Liver (tissue), 9 donors: Measurements from ENCODE around the gene TCEA2. TPM values are rescaled to one million over a fixed set of nuclear protein-coding genes. Genes with fewer than 3 reads are reported as not detected.

ENCODE experiments used
- DNase-seq: peaks from one replicate; pipeline ENCODE4 v3.0.0-alpha.2; 2017; ENCODE audit warnings: low spot score
- H3K27ac ChIP-seq, 2 donors: one replicate each; pipeline ENCODE4 v1.7.0; 2013; ENCODE audit warnings: inconsistent platforms in 2 of 2, low read length in 2 of 2, control low read depth in 1 of 2, low read depth in 1 of 2, mild to moderate bottlenecking in 1 of 2
- H3K27me3 ChIP-seq, 4 donors: one replicate each; pipeline versions ENCODE4 v1.6.1 to v1.7.0; 2013; ENCODE audit warnings: low read length in 3 of 4, inconsistent platforms in 1 of 4, mild to moderate bottlenecking in 1 of 4, moderate library complexity in 1 of 4; ENCODE audit not compliant: control insufficient read depth in 4 of 4, insufficient read depth in 4 of 4
- H3K36me3 ChIP-seq, 4 donors: one replicate each; pipeline versions ENCODE4 v1.6.1 to v1.7.0; 2013; ENCODE audit warnings: low read length in 3 of 4, mild to moderate bottlenecking in 3 of 4, low read depth in 1 of 4, moderate library complexity in 1 of 4; ENCODE audit not compliant: control insufficient read depth in 4 of 4, insufficient read depth in 3 of 4
- H3K4me1 ChIP-seq, 4 donors: one replicate each; pipeline versions ENCODE4 v1.6.1 to v1.7.0; 2013; ENCODE audit warnings: low read length in 3 of 4, mild to moderate bottlenecking in 3 of 4, moderate library complexity in 1 of 4; ENCODE audit not compliant: control insufficient read depth in 4 of 4, insufficient read depth in 4 of 4
- H3K4me3 ChIP-seq, 3 donors: one replicate each; pipeline versions ENCODE4 v1.6.1 to v1.7.0; 2013; ENCODE audit warnings: low read length in 3 of 3, control low read depth in 1 of 3, low read depth in 1 of 3, mild to moderate bottlenecking in 1 of 3
- H3K9ac ChIP-seq, 2 donors: one replicate each; pipeline ENCODE4 v1.7.0; 2013; ENCODE audit warnings: low read length in 2 of 2, mild to moderate bottlenecking in 2 of 2, moderate library complexity in 2 of 2, control low read depth in 1 of 2, low read depth in 1 of 2
- H3K9me3 ChIP-seq, 4 donors: one replicate each; pipeline versions ENCODE4 v1.6.1 to v1.7.0; 2013; ENCODE audit warnings: low read length in 3 of 4; ENCODE audit not compliant: control insufficient read depth in 4 of 4
- CTCF ChIP-seq: fragments of 150-350 bp; IDR thresholded peaks from 2 replicates; pipeline ENCODE4 v1.5.1; 2017; ENCODE audit warnings: improper control_type of control experiment, low read depth, low read length; ENCODE audit not compliant: missing input control
- EGR1 ChIP-seq, 2 donors: IDR thresholded peaks; 2 replicates each; pipeline ENCODE4 v1.6.1; 2016 to 2018; ENCODE audit warnings: antibody characterized with exemption in 2 of 2, low read depth in 2 of 2
- FOXA1 ChIP-seq: IDR thresholded peaks from 2 replicates; pipeline ENCODE4 v1.6.1; 2016; ENCODE audit warnings: antibody characterized with exemption
- FOXA2 ChIP-seq: IDR thresholded peaks from 2 replicates; pipeline ENCODE4 v1.6.1; 2016; ENCODE audit warnings: antibody characterized with exemption
- GABPA ChIP-seq, 2 donors: IDR thresholded peaks in 1 of 2; conservative IDR thresholded peaks in 1 of 2; 2 replicates each; pipeline ENCODE4 v1.6.1; 2016; ENCODE audit warnings: antibody characterized with exemption in 2 of 2, mild to moderate bottlenecking in 1 of 2, moderate library complexity in 1 of 2
- HNF4A ChIP-seq, 2 donors: conservative IDR thresholded peaks; 2 replicates each; pipeline ENCODE4 v1.6.1; 2016; ENCODE audit warnings: antibody characterized with exemption in 2 of 2, mild to moderate bottlenecking in 2 of 2
- HNF4G ChIP-seq: IDR thresholded peaks from 2 replicates; pipeline ENCODE4 v1.6.1; 2016; ENCODE audit warnings: antibody characterized with exemption
- JUND ChIP-seq, 2 donors: IDR thresholded peaks; 2 replicates each; pipeline ENCODE4 v1.6.1; 2016; ENCODE audit warnings: antibody characterized with exemption in 2 of 2
- NR2F2 ChIP-seq: IDR thresholded peaks from 2 replicates; pipeline ENCODE4 v1.6.1; 2016; ENCODE audit warnings: antibody characterized with exemption
- RAD21 ChIP-seq, 2 donors: IDR thresholded peaks; 2 replicates each; pipeline ENCODE4 v1.6.1; 2016; ENCODE audit warnings: antibody characterized with exemption in 2 of 2, mild to moderate bottlenecking in 2 of 2
- REST ChIP-seq: IDR thresholded peaks from 2 replicates; pipeline ENCODE4 v1.6.1; 2016; ENCODE audit warnings: antibody characterized with exemption, mild to moderate bottlenecking
- RXRA ChIP-seq, 2 donors: IDR thresholded peaks; 2 replicates each; pipeline ENCODE4 v1.6.1; 2017 to 2018; ENCODE audit warnings: antibody characterized with exemption in 2 of 2, mild to moderate bottlenecking in 1 of 2
- SP1 ChIP-seq: IDR thresholded peaks from 2 replicates; pipeline ENCODE4 v1.6.1; 2018; ENCODE audit warnings: antibody characterized with exemption, mild to moderate bottlenecking
- TAF1 ChIP-seq: conservative IDR thresholded peaks from 2 replicates; pipeline ENCODE4 v1.6.1; 2016; ENCODE audit warnings: antibody characterized with exemption, mild to moderate bottlenecking
- YY1 ChIP-seq: IDR thresholded peaks from 2 replicates; pipeline ENCODE4 v1.6.1; 2016; ENCODE audit warnings: antibody characterized with exemption, mild to moderate bottlenecking
- WGBS: extraction: QIAGEN DNeasy Blood & Tissue Kit; methylation state at CpG from one replicate; pipeline ENCODE4 v1.1.7; 2013; 5-methylcytosine and 5-hydroxymethylcytosine counted together
- polyA plus RNA-seq, 2 donors: library from polyadenylated mRNA; stranded (reverse) in 1 of 2; unstranded in 1 of 2; fragments of 200-250 nt in 1 of 2; fragments of >200 nt in 1 of 2; fragmentation: Nextera tagmentation in 1 of 2; extraction: Ambion mirVana in 1 of 2; gene quantifications; one replicate each; pipeline versions ENCODE4 v1.2.1 to v1.2.3, GENCODE V29; 2013 to 2015
- total RNA-seq, 2 donors: library from RNA; depleted of rRNA; stranded (reverse); fragments of >200 nt; gene quantifications; one replicate each; pipeline ENCODE4 v1.2.3, GENCODE V29; 2014
- TF ChIP-seq, protein P1 (sequence below): IDR thresholded peaks from 2 replicates; pipeline ENCODE4 v1.6.1; 2016; ENCODE audit warnings: antibody characterized with exemption
- TF ChIP-seq, protein P2 (sequence below): IDR thresholded peaks from 2 replicates; pipeline ENCODE4 v1.6.1; 2016; ENCODE audit warnings: antibody characterized with exemption
- TF ChIP-seq, protein P3 (sequence below): IDR thresholded peaks from 2 replicates; pipeline ENCODE4 v1.6.1; 2016; ENCODE audit warnings: antibody characterized with exemption
- donor health status: healthy.
- donor health status: healthy.
- donor health status: healthy.
- donor health status: healthy.
- donor health status: healthy.

Gene TCEA2
- total and polyA plus RNA-seq, 4 donors = 4.6 to 22.6 (median 11.8) TPM

GRCh38 chr20:64106435-64106961 is 43.5 kb downstream of the TCEA2 start (continued):
- TF ChIP-seq, protein P1, sequence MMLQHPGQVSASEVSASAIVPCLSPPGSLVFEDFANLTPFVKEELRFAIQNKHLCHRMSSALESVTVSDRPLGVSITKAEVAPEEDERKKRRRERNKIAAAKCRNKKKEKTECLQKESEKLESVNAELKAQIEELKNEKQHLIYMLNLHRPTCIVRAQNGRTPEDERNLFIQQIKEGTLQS = no peak
- TF ChIP-seq TAF1 = no peak

DNA sequence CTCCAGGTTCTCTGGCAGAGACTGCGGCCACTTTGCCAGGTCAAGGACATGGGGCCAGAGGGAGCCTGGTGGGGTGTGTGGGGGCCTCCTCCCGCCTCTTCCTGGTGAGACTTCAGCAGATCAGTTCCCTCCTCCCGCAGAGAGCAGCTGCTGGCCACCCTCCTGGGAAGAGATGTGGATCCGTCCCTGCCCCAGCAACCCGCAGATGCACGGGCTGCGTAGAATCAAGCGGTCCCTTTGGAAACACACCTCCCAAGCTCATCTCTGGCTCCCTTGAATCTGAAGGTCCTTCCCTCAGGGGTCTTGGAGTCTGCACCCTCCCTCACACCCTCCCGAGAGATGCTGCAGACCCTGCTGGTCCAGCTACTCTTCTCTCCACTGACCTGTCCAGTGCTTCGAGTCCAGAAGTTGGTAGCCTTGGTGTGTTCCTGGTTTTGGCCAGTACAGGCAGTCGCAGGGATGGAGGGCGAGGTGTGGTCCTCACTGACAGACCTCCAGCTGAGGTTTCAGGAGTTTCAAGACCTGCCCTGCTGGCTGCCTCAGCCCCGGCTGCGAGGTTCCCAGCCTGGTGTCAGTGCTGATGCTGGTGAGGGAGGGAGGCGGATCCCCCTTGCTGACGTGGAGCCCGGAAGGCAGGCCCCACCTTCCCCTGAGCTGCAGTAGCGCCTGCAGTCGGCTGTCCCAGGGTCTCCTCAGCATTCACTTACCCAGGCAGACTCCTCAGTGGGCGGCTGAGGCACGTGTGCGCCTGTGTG is 44.2 kb downstream of the TCEA2 start, which contains the start of gene NPBWR2:
Gene NPBWR2 (minus strand): TSS at position 585 of the 755 bp plus-strand sequence. CDS start 734 bp downstream, outside the sequence.
- H3K27me3 ChIP-seq = peaks cover 0 to 2% (median 0%) of the 10 kb centered on the region in 4 donors

More for the DNA sequence above, 44.2 kb downstream of the TCEA2 start, which contains the start of gene NPBWR2:
- H3K4me3 ChIP-seq = no peak within 1 kb of the TSS
- no peaks in the 10 kb centered on the region for H3K9me3 ChIP-seq
- no peaks in the 10 kb centered on the region for H3K36me3 ChIP-seq
- H3K9ac ChIP-seq = no peak within 1 kb of the TSS
- no peak for DNase-seq
- WGBS = 66% methylated on average over 22 of the region's 22 CpGs
- TF ChIP-seq, protein P2, sequence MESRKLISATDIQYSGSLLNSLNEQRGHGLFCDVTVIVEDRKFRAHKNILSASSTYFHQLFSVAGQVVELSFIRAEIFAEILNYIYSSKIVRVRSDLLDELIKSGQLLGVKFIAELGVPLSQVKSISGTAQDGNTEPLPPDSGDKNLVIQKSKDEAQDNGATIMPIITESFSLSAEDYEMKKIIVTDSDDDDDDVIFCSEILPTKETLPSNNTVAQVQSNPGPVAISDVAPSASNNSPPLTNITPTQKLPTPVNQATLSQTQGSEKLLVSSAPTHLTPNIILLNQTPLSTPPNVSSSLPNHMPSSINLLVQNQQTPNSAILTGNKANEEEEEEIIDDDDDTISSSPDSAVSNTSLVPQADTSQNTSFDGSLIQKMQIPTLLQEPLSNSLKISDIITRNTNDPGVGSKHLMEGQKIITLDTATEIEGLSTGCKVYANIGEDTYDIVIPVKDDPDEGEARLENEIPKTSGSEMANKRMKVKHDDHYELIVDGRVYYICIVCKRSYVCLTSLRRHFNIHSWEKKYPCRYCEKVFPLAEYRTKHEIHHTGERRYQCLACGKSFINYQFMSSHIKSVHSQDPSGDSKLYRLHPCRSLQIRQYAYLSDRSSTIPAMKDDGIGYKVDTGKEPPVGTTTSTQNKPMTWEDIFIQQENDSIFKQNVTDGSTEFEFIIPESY = no peak
- TF ChIP-seq HNF4A (conservative IDR thresholded peaks at IDR 0.05) (no peak), HNF4G (no peak), FOXA1 (no peak), RXRA (IDR thresholded peaks at IDR 0.05) (no peak), GABPA (IDR thresholded peaks at IDR 0.05 in 1 of 2, conservative IDR thresholded peaks at IDR 0.05 in 1 of 2) (no peak), REST (no peak), CTCF (no peak), NR2F2 (no peak), EGR1 (IDR thresholded peaks at IDR 0.05; ENCODE audit: low read depth in 2 of 2) (no peak), YY1 (no peak), RAD21 (IDR thresholded peaks at IDR 0.05) (no peak), SP1 (no peak), FOXA2 (no peak), JUND (IDR thresholded peaks at IDR 0.05) (no peak), TAF1 (no peak)
- TF ChIP-seq, protein P3, sequence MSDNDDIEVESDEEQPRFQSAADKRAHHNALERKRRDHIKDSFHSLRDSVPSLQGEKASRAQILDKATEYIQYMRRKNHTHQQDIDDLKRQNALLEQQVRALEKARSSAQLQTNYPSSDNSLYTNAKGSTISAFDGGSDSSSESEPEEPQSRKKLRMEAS = no peak
- TF ChIP-seq, protein P1 = no peak
- H3K4me1 ChIP-seq = peaks cover 0 to 3% (median 1%) of the 10 kb centered on the region in 4 donors
- H3K27ac ChIP-seq = no peak within 1 kb of the TSS
